ENCODE results near the gene LAYN. TPM values are rescaled to one million over a fixed set of nuclear protein-coding genes. Genes with fewer than 3 reads are reported as not detected.

LAYN gene
- polyA plus RNA-seq, 1 of the 3 experiments (the other 2 are of a cell fraction) = 366 TPM

DNA sequence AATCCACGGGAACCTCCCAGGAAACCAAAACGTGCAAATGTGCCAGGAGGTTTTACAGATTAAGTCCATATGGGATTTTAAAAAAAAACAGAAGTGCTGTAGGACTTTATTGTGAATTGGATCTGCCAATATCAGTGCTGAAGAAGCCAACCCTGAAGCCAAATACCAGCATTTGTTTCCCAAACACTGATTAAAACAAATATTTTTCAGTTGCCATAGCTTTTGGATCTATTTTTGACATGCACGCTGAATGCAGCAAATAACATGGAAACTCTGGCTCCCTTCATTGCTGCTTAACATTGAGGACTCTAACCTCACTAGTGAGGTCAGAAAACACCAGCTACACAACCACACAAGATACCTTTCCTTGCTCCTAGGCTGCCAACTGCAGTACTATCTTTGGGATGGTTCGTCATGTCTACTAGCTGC, 33.3 kb downstream of the LAYN start (continued):
- TF ChIP-seq, protein P1, sequence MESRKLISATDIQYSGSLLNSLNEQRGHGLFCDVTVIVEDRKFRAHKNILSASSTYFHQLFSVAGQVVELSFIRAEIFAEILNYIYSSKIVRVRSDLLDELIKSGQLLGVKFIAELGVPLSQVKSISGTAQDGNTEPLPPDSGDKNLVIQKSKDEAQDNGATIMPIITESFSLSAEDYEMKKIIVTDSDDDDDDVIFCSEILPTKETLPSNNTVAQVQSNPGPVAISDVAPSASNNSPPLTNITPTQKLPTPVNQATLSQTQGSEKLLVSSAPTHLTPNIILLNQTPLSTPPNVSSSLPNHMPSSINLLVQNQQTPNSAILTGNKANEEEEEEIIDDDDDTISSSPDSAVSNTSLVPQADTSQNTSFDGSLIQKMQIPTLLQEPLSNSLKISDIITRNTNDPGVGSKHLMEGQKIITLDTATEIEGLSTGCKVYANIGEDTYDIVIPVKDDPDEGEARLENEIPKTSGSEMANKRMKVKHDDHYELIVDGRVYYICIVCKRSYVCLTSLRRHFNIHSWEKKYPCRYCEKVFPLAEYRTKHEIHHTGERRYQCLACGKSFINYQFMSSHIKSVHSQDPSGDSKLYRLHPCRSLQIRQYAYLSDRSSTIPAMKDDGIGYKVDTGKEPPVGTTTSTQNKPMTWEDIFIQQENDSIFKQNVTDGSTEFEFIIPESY (IDR thresholded peaks at IDR 0.05; ENCODE audit: borderline replicate concordance, low read depth) = no peak
- TF ChIP-seq NRF1 (IDR thresholded peaks at IDR 0.05; ENCODE audit: low read depth, low read length) = no peak
- TF ChIP-seq, protein P2, sequence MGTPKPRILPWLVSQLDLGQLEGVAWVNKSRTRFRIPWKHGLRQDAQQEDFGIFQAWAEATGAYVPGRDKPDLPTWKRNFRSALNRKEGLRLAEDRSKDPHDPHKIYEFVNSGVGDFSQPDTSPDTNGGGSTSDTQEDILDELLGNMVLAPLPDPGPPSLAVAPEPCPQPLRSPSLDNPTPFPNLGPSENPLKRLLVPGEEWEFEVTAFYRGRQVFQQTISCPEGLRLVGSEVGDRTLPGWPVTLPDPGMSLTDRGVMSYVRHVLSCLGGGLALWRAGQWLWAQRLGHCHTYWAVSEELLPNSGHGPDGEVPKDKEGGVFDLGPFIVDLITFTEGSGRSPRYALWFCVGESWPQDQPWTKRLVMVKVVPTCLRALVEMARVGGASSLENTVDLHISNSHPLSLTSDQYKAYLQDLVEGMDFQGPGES (IDR thresholded peaks at IDR 0.05; ENCODE audit: low read depth, low read length) = no peak
- TF ChIP-seq, protein P3, sequence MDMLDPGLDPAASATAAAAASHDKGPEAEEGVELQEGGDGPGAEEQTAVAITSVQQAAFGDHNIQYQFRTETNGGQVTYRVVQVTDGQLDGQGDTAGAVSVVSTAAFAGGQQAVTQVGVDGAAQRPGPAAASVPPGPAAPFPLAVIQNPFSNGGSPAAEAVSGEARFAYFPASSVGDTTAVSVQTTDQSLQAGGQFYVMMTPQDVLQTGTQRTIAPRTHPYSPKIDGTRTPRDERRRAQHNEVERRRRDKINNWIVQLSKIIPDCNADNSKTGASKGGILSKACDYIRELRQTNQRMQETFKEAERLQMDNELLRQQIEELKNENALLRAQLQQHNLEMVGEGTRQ (IDR thresholded peaks at IDR 0.05; ENCODE audit: borderline replicate concordance, low read depth, low read length) = no peak

DNA sequence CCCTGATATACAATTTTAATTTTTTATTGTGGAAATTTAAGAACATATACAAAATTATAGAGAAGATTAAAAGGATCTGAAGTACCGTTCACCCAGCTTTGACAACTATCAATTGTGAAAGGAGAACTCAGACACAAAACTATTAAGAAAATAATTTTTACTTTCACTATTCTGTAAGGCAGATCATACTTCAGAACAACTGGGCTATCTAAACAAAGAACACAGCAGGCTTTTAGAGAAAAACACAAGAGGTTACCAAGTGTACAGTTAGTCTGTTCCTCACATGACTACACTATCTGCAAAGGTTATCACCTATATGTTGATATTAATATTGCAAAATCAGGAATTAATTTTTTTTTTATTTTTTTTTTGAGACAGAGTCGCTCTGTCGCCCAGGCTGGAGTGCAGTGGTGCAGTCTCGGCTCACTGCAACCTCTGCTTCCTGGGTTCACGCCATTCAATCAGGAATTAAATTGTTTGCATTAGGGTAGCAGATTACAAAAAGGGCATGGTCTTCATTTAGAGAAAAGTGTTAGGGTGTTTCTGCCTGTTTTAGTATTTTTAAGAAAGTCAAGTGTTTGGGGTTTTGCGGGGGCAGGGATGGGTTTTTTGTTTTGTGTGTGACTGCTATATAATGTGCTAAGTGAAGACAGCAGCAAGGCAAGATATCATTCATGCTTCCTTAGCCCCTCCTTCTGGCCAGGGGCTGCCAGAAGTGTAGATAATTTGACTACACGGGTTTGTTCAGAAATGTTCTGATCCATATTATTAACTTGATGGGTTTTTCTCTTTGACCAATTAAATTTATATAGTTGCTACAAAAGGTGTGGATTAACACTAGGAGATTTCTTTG, 34.1 kb downstream of the LAYN start:
- H3K4me2 ChIP-seq = no peak overlapping the region
- TF ChIP-seq, protein P1 (IDR thresholded peaks at IDR 0.05; ENCODE audit: borderline replicate concordance, low read depth) = no peak
- TF ChIP-seq, protein P4, sequence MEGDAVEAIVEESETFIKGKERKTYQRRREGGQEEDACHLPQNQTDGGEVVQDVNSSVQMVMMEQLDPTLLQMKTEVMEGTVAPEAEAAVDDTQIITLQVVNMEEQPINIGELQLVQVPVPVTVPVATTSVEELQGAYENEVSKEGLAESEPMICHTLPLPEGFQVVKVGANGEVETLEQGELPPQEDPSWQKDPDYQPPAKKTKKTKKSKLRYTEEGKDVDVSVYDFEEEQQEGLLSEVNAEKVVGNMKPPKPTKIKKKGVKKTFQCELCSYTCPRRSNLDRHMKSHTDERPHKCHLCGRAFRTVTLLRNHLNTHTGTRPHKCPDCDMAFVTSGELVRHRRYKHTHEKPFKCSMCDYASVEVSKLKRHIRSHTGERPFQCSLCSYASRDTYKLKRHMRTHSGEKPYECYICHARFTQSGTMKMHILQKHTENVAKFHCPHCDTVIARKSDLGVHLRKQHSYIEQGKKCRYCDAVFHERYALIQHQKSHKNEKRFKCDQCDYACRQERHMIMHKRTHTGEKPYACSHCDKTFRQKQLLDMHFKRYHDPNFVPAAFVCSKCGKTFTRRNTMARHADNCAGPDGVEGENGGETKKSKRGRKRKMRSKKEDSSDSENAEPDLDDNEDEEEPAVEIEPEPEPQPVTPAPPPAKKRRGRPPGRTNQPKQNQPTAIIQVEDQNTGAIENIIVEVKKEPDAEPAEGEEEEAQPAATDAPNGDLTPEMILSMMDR (IDR thresholded peaks at IDR 0.05) = no peak
- TF ChIP-seq NFIC (IDR thresholded peaks at IDR 0.05; ENCODE audit: borderline replicate concordance) = no peak
- no peak for TF ChIP-seq CHD2 (IDR thresholded peaks at IDR 0.05; ENCODE audit: low read length, partially characterized antibody)
- no peak for TF ChIP-seq RXRA (IDR thresholded peaks at IDR 0.05; ENCODE audit: borderline replicate concordance, low read depth)
- TF ChIP-seq, protein P5, sequence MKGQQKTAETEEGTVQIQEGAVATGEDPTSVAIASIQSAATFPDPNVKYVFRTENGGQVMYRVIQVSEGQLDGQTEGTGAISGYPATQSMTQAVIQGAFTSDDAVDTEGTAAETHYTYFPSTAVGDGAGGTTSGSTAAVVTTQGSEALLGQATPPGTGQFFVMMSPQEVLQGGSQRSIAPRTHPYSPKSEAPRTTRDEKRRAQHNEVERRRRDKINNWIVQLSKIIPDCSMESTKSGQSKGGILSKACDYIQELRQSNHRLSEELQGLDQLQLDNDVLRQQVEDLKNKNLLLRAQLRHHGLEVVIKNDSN (IDR thresholded peaks at IDR 0.05; ENCODE audit: borderline replicate concordance, low read depth) = no peak
- no peak for TF ChIP-seq EP300 (IDR thresholded peaks at IDR 0.05; ENCODE audit: borderline replicate concordance in 1 of 2, low read depth in 1 of 2, low read length in 1 of 2)
- no peak for TF ChIP-seq MXI1 (IDR thresholded peaks at IDR 0.05; ENCODE audit: low read depth, low read length)
- no peak for TF ChIP-seq RFX5 (IDR thresholded peaks at IDR 0.05; ENCODE audit: low read length)
- no peak for TF ChIP-seq EZH2phosphoT487 (IDR thresholded peaks at IDR 0.05; ENCODE audit: borderline replicate concordance, low read depth)
- TF ChIP-seq, protein P3 (IDR thresholded peaks at IDR 0.05; ENCODE audit: borderline replicate concordance, low read depth, low read length) = no peak
- TF ChIP-seq TAF1 (IDR thresholded peaks at IDR 0.05; ENCODE audit: borderline replicate concordance, low read depth, low read length) = no peak
- no peak for TF ChIP-seq TEAD4 (IDR thresholded peaks at IDR 0.05; ENCODE audit: borderline replicate concordance, insufficient read depth)
- no peak for TF ChIP-seq GABPA (IDR thresholded peaks at IDR 0.05; ENCODE audit: low read depth)
- TF ChIP-seq MEF2A (IDR thresholded peaks at IDR 0.05; ENCODE audit: borderline replicate concordance, low read depth) = no peak
- TF ChIP-seq YY1 (IDR thresholded peaks at IDR 0.05; ENCODE audit: low read depth) = no peak

More for the DNA sequence above, 34.1 kb downstream of the LAYN start:
- H3K36me3 ChIP-seq (replicated peaks in 1 of 2; ENCODE audit: control insufficient read depth in 1 of 2, insufficient read depth in 2 of 2, low read length in 1 of 2) = no peaks in the 10 kb centered on the region
- H3F3A ChIP-seq (replicated peaks; ENCODE audit: insufficient read depth) = peaks cover 3% of the 10 kb centered on the region
- no peaks in the 10 kb centered on the region for H4K20me1 ChIP-seq (ENCODE audit: insufficient read depth)
- H3K79me2 ChIP-seq (ENCODE audit: insufficient read depth) = no peaks in the 10 kb centered on the region
- no peak overlapping the region for H3K9ac ChIP-seq
- H3K9me2 ChIP-seq = no peaks in the 10 kb centered on the region
- no peak overlapping the region for H2AFZ ChIP-seq (ENCODE audit: low read depth)
- H3K9me3 ChIP-seq = no peaks in the 10 kb centered on the region
- CTCF ChIA-PET = interaction anchor here (0.8 to 3.0 kb wide), 2 partner anchors 12 to 119 kb away, joined by 3 to 12 read pairs; no protein-coding TSS in a partner anchor
- DNase-seq = no peak
- no peak overlapping the region for H3K27ac ChIP-seq (ENCODE audit: low read depth in 2 of 2, low read length in 1 of 2)
- no peak overlapping the region for H3K4me3 ChIP-seq (ENCODE audit: low read depth in 2 of 2, low read length in 1 of 2)
- WGBS (ENCODE audit: low lambda C conversion rate) = 94% methylated on average over 7 of the region's 7 CpGs
- no peaks in the 10 kb centered on the region for H3K27me3 ChIP-seq (ENCODE audit: insufficient read depth)
- POLR2A ChIA-PET = no interaction called here
- H3K4me1 ChIP-seq (ENCODE audit: control insufficient read depth in 1 of 2, insufficient read depth in 2 of 2, low read depth in 1 of 2, low read length in 1 of 2) = peaks cover 3 to 19% of the 10 kb centered on the region in 2 experiments; a peak in 3 of 4 replicates
